GM20000 (cell line): ENCODE results near the gene ACAN.

ENCODE experiments used
- DNase-seq: peaks from one replicate; pipeline ENCODE4 v3.0.0; 2012; ENCODE audit warnings: low spot score
- CTCF ChIP-seq: IDR thresholded peaks from 2 replicates; pipeline ENCODE4 v1.5.1; 2012; ENCODE audit warnings: mild to moderate bottlenecking, control low read depth; ENCODE audit errors: extremely low read depth, missing control alignments

The ACAN gene

DNA sequence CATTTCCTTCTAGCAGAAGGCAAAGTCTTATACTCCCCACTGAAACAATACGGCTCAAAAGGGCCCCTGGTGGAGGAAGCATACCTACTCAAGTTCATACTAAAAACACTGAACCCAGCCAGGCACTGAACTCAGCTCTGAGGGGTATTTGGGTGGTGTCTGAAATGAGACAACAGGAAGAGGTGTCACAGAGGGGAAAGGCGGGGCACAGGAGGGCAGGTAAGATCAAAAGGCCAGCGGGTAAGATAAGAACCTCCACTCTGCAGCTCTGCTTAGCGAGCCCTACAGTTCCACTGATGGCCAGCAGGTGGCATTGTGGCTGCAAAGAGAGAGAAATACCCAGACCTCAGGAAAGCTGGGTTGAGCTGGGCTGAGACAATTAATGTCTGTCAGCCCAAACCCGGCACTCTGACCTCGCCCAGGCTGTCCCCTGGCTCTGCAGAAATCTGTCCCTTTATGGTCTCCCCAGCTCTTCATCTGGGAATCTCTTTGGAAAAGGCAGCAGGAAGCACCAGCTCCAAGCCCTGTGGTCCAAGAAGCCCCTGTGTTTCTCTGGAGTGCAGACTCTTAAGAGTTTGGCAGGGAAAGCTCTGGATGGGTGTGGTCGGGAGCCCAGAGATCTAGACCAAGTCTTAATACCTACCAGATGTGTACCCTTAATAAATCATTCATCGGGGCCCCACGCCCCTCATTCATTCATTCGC lies 101.5 kb downstream of the ACAN start:
- peak; percentile 86 for DNase-seq
- TF ChIP-seq CTCF: peak; percentile 95

DNA sequence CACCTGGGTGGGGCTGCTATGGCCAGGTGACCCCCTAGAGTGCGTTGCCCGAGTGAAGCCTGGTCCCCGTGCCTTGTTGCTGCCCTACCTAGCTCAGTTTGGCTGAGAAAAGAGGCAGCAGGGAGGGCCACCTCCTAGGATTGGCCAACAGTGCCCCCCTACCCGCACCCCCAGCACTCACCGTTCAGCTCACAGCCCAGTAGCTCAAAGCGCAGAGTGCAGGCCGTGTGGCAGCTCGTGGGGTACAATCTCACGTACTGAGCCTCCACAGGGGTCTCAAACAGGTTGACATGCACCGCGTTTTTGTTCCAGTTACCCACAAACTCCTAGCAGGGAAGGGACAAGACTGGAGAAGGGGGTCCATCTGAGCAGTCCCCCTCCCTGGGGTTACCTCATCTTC lies 102.3 kb downstream of the ACAN start:
- no peak for DNase-seq
- no peak for TF ChIP-seq CTCF

GRCh38 chr15:88906130-88906529 lies 102.9 kb downstream of the ACAN start:
- no peak for DNase-seq
- no peak for TF ChIP-seq CTCF

GRCh38 chr15:88906551-88906950 lies 103.3 kb downstream of the ACAN start:
- no peak for DNase-seq
- TF ChIP-seq CTCF: no peak

DNA sequence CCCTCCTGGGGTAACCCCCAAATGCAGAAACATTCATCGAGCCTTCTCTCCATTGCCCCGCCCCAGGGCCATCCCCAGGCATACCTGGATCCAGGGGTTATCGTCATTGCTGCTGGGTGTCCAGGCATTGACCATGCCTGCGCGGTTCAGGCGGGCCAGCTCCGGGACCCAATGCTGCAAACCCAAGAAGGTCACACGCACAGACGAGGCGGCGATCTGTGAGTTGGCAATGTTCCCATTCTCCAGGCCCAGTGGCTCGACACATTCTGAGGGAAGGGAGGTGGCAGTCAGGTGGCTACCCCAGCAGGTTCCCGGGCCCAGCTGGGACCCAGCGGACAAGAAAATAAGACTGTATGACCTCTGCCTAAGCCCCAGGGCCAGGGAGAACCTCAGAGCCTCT lies 103.9 kb downstream of the ACAN start:
- DNase-seq: peak; percentile 4
- no peak for TF ChIP-seq CTCF

DNA sequence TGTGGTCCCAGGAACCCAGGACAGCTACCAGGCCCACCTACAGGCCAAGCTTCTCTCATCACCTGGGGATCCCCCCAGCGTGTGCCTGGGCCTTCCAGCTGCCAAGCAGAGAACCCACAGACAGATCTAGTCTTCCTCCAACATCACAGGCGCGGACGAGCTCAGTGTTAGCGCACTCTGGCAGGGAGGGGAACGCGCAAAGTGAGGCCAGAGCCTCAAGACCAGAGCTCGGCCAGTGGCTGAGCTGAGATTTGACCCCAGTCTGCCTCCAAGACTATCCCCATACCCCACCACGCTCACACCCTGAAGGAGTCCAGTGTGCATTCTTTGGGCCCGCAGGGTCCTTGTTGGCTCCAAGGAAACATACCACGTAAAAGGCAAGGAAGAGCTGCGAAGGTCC lies 104.9 kb downstream of the ACAN start:
- no peak for DNase-seq
- TF ChIP-seq CTCF: no peak

DNA sequence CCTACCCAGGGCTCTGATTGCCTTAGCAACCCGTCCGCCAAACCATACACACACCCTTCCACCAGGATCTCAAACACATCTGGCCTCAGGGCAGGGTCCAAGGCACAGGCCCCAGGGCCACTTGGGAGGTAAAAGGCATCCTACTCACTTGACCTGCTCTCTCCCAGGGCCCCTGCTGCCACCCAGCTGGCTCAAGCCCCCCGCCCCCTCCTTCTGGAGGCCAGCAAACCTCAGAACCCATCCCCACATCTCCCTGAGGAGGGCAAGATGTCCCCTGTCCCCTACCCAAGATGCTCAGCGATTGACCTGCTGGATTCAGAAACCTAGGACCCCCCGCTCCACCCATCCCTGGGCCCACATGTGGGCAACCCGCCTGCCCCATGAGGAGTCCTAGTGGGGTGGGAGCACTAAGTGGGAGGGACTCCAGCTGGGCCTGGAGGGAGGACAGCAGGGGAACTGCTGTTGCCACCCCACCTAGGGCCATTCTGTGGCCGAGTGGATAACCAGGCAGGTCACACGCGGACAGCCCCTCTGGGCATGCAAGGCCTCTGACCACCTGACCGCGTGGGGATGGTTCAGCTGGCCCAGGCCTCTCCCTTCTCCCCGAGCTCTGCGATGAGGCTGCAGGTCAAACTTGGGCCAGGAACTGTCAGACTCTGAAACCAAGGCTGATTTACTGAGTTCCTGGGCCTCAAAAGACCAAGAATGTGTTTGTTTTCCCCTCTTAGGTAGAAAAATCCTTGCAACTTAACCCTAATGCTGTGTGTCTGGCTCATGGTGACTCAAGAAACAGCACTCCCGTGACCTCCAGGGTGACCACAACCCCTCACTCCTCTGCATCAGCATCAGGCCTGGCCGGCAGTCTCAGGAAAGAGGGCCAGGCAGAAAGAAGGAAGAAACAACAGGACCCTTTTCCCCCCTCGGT lies 105.7 kb downstream of the ACAN start:
- DNase-seq: no peak
- no peak for TF ChIP-seq CTCF
